GM23248 (cell line): ENCODE data around the gene TRPM3. TPM values are rescaled to one million over a fixed set of nuclear protein-coding genes. Genes with fewer than 3 reads are reported as not detected.

Experiments used
- DNase-seq: peaks from one replicate; pipeline ENCODE4 v3.0.0-alpha.2; 2015
- H2AFZ ChIP-seq: fragments of 200-600 bp; sonication (generic); 2 replicates; pipeline ENCODE4 v1.6.1; 2016; ENCODE audit warnings: antibody characterized with exemption
- H3F3A ChIP-seq: fragments of 200-600 bp; sonication (generic); 2 replicates; pipeline ENCODE4 v1.6.1; 2016; ENCODE audit warnings: mild to moderate bottlenecking, antibody characterized with exemption, mixed run types; ENCODE audit not compliant: insufficient read depth
- H3K27ac ChIP-seq: fragments of 200-600 bp; sonication (generic); 2 replicates; pipeline ENCODE4 v1.5.1; 2016; ENCODE audit warnings: mild to moderate bottlenecking
- H3K27me3 ChIP-seq: fragments of 200-600 bp; sonication (generic); replicated peaks from 2 replicates; pipeline ENCODE4 v1.6.1; 2016; ENCODE audit warnings: mild to moderate bottlenecking; ENCODE audit not compliant: insufficient read depth
- H3K36me3 ChIP-seq: fragments of 200-600 bp; sonication (generic); 2 replicates; pipeline ENCODE4 v1.6.1; 2016; ENCODE audit warnings: low read depth, mild to moderate bottlenecking
- H3K4me1 ChIP-seq: fragments of 200-600 bp; sonication (generic); 2 replicates; pipeline ENCODE4 v1.6.1; 2016; ENCODE audit warnings: mild to moderate bottlenecking; ENCODE audit not compliant: insufficient read depth
- H3K4me2 ChIP-seq: fragments of 200-600 bp; sonication (generic); one replicate; pipeline ENCODE4 v1.6.1; 2016; ENCODE audit warnings: mild to moderate bottlenecking; ENCODE audit not compliant: unreplicated experiment
- H3K4me3 ChIP-seq: fragments of 200-600 bp; sonication (generic); 2 replicates; pipeline ENCODE4 v1.5.1; 2016; ENCODE audit warnings: mild to moderate bottlenecking
- H3K79me2 ChIP-seq: fragments of 200-600 bp; sonication (generic); 2 replicates; pipeline ENCODE4 v1.6.1; 2016; ENCODE audit warnings: mild to moderate bottlenecking; ENCODE audit not compliant: insufficient read depth
- H3K9ac ChIP-seq: fragments of 200-600 bp; sonication (generic); 2 replicates; pipeline ENCODE4 v1.6.1; 2016; ENCODE audit warnings: mild to moderate bottlenecking
- H3K9me2 ChIP-seq: fragments of 200-600 bp; sonication (generic); 2 replicates; pipeline ENCODE4 v1.6.1; 2016; ENCODE audit warnings: mixed run types, mild to moderate bottlenecking, moderate library complexity; ENCODE audit not compliant: insufficient read depth
- H3K9me3 ChIP-seq: fragments of 200-600 bp; sonication (generic); one replicate; pipeline ENCODE4 v1.6.1; 2017; ENCODE audit warnings: low read depth
- H4K20me1 ChIP-seq: fragments of 200-600 bp; sonication (generic); 2 replicates; pipeline ENCODE4 v1.6.0; 2016; ENCODE audit not compliant: insufficient read depth
- EZH2 ChIP-seq: fragments of 200-600 bp; sonication (generic); IDR thresholded peaks from 2 replicates; pipeline ENCODE4 v1.6.1; 2018; ENCODE audit warnings: antibody characterized with exemption, mild to moderate bottlenecking; ENCODE audit not compliant: insufficient read depth, poor library complexity, severe bottlenecking
- EZH2phosphoT487 ChIP-seq: fragments of 200-600 bp; sonication (generic); IDR thresholded peaks from 2 replicates; pipeline ENCODE4 v1.6.1; 2018; ENCODE audit warnings: antibody characterized with exemption, moderate library complexity, mild to moderate bottlenecking, low read depth; ENCODE audit not compliant: insufficient read depth
- WGBS, 2 experiments: methylation state at CpG; one replicate each; pipeline ENCODE4 v1.1.6; 2015 to 2017; ENCODE audit warnings: low lambda C conversion rate in 2 of 2, low coverage in 1 of 2; ENCODE audit errors: missing lambda C conversion rate in 2 of 2; 5-methylcytosine and 5-hydroxymethylcytosine counted together
- in situ Hi-C: fragments of 300-500 bp; cut with MboI; formaldehyde crosslinking; loops from 2 replicates; pipeline ENCODE4 v1.15.0; 2020
- polyA plus RNA-seq: library from polyadenylated mRNA; unstranded; fragments of >200 nt; fragmentation: Nextera tagmentation; extraction: Ambion mirVana; gene quantifications from 2 replicates; pipeline ENCODE4 v1.2.1, GENCODE V29; 2016
- total RNA-seq: library from RNA; depleted of rRNA; stranded (reverse); fragments of >200 nt; shearing (Covaris generic); gene quantifications from 2 replicates; pipeline ENCODE4 v1.2.3, GENCODE V29; 2014

TRPM3 gene
- total and polyA plus RNA-seq, 2 experiments from 2014 or later = not detected

GRCh38 chr9:70701163-70701562, 420.3 kb downstream of the TRPM3 start:
- Histone ChIP-seq H3K27me3 (no peaks in the 10 kb centered on the region), H2AFZ (no peak overlapping the region), H3K4me1 (no peaks in the 10 kb centered on the region), H3K9me2 (no peaks in the 10 kb centered on the region), H3K9me3 (no peaks in the 10 kb centered on the region), H3K4me2 (no peak overlapping the region), H3K79me2 (no peaks in the 10 kb centered on the region), H3K36me3 (no peaks in the 10 kb centered on the region), H3K27ac (no peak overlapping the region), H4K20me1 (no peaks in the 10 kb centered on the region), H3K4me3 (no peak overlapping the region), H3K9ac (no peak overlapping the region), H3F3A (no peaks in the 10 kb centered on the region)
- in situ Hi-C loops = no loop called here
- 51 to 57% methylated on average over 6 of the region's 6 CpGs for WGBS, 2 experiments
- TF ChIP-seq EZH2phosphoT487 = no peak
- TF ChIP-seq EZH2 = no peak
- no peak for DNase-seq

GRCh38 chr9:70696694-70697335, 424.6 kb downstream of the TRPM3 start:
- in situ Hi-C loops = no loop called here

GRCh38 chr9:70694758-70695157, 426.7 kb downstream of the TRPM3 start:
- no peak for DNase-seq
- Histone ChIP-seq H3K4me2 (no peak overlapping the region), H3F3A (no peaks in the 10 kb centered on the region), H3K9ac (no peak overlapping the region), H3K9me2 (no peaks in the 10 kb centered on the region), H2AFZ (no peak overlapping the region), H4K20me1 (no peaks in the 10 kb centered on the region), H3K79me2 (no peaks in the 10 kb centered on the region), H3K27ac (no peak overlapping the region), H3K9me3 (no peaks in the 10 kb centered on the region), H3K4me1 (no peaks in the 10 kb centered on the region), H3K36me3 (no peaks in the 10 kb centered on the region), H3K27me3 (peaks cover 9% of the 10 kb centered on the region; the same call in 1 of the 2 replicates), H3K4me3 (no peak overlapping the region)
- in situ Hi-C loops = no loop called here
- no peak for TF ChIP-seq EZH2
- TF ChIP-seq EZH2phosphoT487 = no peak
- 51 to 53% methylated on average over 5 of the region's 5 CpGs for WGBS, 2 experiments

More at GRCh38 chr9:70696694-70697335, 424.6 kb downstream of the TRPM3 start:
- Histone ChIP-seq H3K9me3 (no peaks in the 10 kb centered on the region), H3K27me3 (peaks cover 3% of the 10 kb centered on the region; the same call in 1 of the 2 replicates), H2AFZ (no peak overlapping the region), H3K4me2 (no peak overlapping the region), H3K4me1 (no peaks in the 10 kb centered on the region), H3F3A (no peaks in the 10 kb centered on the region), H4K20me1 (no peaks in the 10 kb centered on the region), H3K36me3 (no peaks in the 10 kb centered on the region), H3K4me3 (no peak overlapping the region), H3K27ac (no peak overlapping the region), H3K9me2 (no peaks in the 10 kb centered on the region), H3K9ac (no peak overlapping the region), H3K79me2 (no peaks in the 10 kb centered on the region)
- no peak for DNase-seq
- TF ChIP-seq EZH2phosphoT487 (no peak), EZH2 (no peak)
- WGBS, 2 experiments = 18 to 34% methylated on average over 6 of the region's 6 CpGs

GRCh38 chr9:70693186-70693585, 428.2 kb downstream of the TRPM3 start:
- WGBS, 2 experiments = 36 to 48% methylated on average over 1 of the region's 1 CpG
- no peak for TF ChIP-seq EZH2
- no peak for TF ChIP-seq EZH2phosphoT487
- Histone ChIP-seq H3K36me3 (no peaks in the 10 kb centered on the region), H3K9ac (no peak overlapping the region), H3K9me2 (no peaks in the 10 kb centered on the region), H3F3A (no peaks in the 10 kb centered on the region), H3K9me3 (no peaks in the 10 kb centered on the region), H3K79me2 (no peaks in the 10 kb centered on the region), H3K4me3 (no peak overlapping the region), H4K20me1 (no peaks in the 10 kb centered on the region), H3K4me2 (no peak overlapping the region), H3K27ac (no peak overlapping the region), H2AFZ (no peak overlapping the region), H3K27me3 (peaks cover 9% of the 10 kb centered on the region; the same call in 1 of the 2 replicates), H3K4me1 (no peaks in the 10 kb centered on the region)
- in situ Hi-C loops = no loop called here
- no peak for DNase-seq

- no peak for DNase-seq
- no peak for TF ChIP-seq EZH2phosphoT487
- H4K20me1 ChIP-seq = no peaks in the 10 kb centered on the region
- peaks cover 9% of the 10 kb centered on the region; the same call in 1 of the 2 replicates for H3K27me3 ChIP-seq
- H3K4me3 ChIP-seq = no peak overlapping the region
- WGBS, 2 experiments = 60 to 63% methylated on average over 4 of the region's 4 CpGs
- H3F3A ChIP-seq = no peaks in the 10 kb centered on the region
- no peaks in the 10 kb centered on the region for H3K79me2 ChIP-seq
- H3K9ac ChIP-seq = no peak overlapping the region
- H3K9me2 ChIP-seq = no peaks in the 10 kb centered on the region
- H3K4me1 ChIP-seq = no peaks in the 10 kb centered on the region
- no peak overlapping the region for H2AFZ ChIP-seq
- no peaks in the 10 kb centered on the region for H3K9me3 ChIP-seq
- no peaks in the 10 kb centered on the region for H3K36me3 ChIP-seq
- in situ Hi-C loops = no loop called here
- no peak overlapping the region for H3K27ac ChIP-seq
- no peak overlapping the region for H3K4me2 ChIP-seq
These were observed 429.0 kb downstream of the TRPM3 start for GRCh38 chr9:70692431-70692830.
